ENCODE results near the gene MAPK11.

Gene MAPK11

DNA sequence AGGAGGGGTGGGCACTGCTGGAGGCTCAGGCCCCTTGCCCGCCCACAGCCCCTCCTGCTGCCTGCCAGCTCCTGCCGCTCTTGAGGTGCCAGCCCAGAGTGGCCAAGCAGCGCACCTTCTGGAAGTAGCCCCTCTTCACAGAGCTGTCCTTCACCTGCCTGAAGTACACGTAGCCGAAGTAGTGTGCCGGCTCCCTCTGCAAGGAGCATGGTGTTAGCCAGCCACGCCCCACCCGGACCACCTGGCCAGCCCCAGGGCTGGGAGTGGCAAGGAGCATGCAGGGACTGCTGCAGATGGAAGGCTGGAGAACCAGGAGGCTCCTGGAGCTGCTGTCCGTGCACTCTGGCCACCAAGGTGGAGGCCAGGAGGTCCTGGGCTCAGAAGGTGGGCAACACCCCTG, 47.0 kb upstream of the MAPK11 start:
- H3K4me1 ChIP-seq: no peaks in the 10 kb centered on the region
- no peaks in the 10 kb centered on the region for H3K27me3 ChIP-seq
- H3K4me3 ChIP-seq: no peak overlapping the region
- H3K9me3 ChIP-seq: no peaks in the 10 kb centered on the region
- no peak overlapping the region for H3K27ac ChIP-seq
- no peak for DNase-seq
- TF ChIP-seq, protein P1, sequence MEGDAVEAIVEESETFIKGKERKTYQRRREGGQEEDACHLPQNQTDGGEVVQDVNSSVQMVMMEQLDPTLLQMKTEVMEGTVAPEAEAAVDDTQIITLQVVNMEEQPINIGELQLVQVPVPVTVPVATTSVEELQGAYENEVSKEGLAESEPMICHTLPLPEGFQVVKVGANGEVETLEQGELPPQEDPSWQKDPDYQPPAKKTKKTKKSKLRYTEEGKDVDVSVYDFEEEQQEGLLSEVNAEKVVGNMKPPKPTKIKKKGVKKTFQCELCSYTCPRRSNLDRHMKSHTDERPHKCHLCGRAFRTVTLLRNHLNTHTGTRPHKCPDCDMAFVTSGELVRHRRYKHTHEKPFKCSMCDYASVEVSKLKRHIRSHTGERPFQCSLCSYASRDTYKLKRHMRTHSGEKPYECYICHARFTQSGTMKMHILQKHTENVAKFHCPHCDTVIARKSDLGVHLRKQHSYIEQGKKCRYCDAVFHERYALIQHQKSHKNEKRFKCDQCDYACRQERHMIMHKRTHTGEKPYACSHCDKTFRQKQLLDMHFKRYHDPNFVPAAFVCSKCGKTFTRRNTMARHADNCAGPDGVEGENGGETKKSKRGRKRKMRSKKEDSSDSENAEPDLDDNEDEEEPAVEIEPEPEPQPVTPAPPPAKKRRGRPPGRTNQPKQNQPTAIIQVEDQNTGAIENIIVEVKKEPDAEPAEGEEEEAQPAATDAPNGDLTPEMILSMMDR (IDR thresholded peaks at IDR 0.05): no peak
- no peaks in the 10 kb centered on the region for H3K36me3 ChIP-seq
- intact Hi-C loops (cut with DNase I; ENCODE audit: low total_unique reads): no loop called here

DNA sequence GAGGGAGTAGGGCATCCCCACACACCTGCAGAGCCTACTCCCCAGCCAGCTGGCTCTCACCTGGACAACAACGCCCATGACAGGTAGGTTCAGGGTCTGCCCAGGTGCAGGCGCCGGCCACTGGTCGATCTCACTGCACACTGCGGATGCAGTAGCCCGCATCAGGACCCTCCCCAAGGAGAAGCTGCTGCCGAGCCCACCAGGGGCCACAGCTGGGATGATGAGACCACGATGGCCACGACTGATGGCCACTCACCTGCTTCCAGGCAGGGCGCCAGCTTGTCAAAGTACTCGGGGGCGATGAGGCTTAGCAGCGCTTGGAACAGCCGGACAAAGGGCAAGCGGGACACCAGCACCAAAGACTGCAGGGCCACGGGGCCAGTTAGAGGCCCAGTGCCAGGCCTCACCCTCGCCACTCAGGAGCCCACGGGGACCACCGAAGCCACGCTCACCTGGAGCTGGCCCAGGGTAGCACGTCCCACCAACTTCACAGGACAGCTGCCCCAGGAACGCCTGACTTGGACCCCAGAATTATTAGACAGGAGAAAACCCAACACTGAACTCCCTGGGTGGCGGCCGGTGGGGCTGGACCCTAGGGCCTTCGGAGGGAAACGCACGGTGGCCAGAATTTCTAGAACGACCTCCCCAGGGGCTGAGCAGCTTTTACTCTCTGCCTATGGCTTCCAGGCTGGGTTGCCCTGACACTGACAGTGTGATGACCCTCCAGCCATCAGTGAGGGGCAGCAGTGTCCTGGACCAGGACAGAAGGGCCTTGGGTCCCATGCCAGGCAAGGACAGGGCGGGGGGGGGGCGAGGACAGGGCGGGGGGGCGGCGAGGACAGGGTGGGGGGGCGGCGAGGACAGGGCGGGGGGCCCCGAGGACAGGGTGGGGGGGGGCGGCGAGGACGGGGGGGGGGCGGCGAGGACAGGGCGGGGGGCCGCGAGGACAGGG, 46.2 kb upstream of the MAPK11 start:
- H3K4me1 ChIP-seq: no peaks in the 10 kb centered on the region
- intact Hi-C loops (cut with DNase I; ENCODE audit: low total_unique reads): no loop called here
- no peaks in the 10 kb centered on the region for H3K27me3 ChIP-seq
- H3K27ac ChIP-seq: no peak overlapping the region
- H3K4me3 ChIP-seq: no peak overlapping the region
- no peak for DNase-seq
- no peaks in the 10 kb centered on the region for H3K9me3 ChIP-seq
- TF ChIP-seq, protein P1 (IDR thresholded peaks at IDR 0.05): no peak
- H3K36me3 ChIP-seq: no peaks in the 10 kb centered on the region

DNA sequence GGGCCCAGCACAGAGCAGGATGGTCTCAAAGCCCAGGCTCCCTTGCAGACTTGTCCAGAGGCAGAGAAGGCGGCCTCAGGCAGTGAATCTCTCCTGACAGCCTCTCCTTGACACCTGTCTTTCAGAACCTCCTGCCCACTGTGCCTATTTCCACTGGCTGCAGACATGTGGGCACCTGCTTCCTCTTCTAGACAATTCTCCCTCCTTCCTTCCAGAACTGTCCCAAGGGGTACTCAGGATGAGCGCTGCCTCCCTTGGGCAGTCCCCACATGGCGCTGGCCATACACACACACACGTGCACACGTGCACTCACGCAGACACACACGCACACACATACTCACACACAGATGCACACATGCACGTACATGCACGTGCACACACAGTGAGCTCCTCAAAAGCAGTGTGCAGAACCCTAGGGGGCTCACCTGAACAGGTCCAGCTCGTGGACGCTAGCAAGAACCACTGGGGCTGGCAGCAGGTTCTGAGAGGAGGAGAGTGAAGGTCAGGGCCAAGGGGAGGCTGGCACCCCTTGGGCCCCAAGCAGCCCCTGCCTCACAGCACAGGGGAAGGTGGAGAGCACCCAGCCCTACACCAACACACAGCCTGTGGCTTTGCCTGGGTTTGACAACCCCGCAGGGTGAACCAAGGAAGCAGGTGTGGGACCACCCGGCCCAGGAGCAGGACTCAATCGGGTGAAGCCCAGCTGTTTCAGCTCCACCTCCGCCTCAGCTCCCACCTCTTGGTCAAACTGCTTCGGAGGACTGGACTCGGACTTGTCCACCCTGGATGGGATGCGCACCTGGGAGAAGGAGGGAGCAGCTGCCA, 45.3 kb upstream of the MAPK11 start:
- Histone ChIP-seq H3K9me3 (no peaks in the 10 kb centered on the region), H3K27me3 (no peaks in the 10 kb centered on the region), H3K4me3 (no peak overlapping the region), H3K4me1 (no peaks in the 10 kb centered on the region), H3K36me3 (no peaks in the 10 kb centered on the region), H3K27ac (no peak overlapping the region)
- TF ChIP-seq, protein P1 (IDR thresholded peaks at IDR 0.05): no peak
- no peak for DNase-seq
- intact Hi-C loops (cut with DNase I; ENCODE audit: low total_unique reads): no loop called here

DNA sequence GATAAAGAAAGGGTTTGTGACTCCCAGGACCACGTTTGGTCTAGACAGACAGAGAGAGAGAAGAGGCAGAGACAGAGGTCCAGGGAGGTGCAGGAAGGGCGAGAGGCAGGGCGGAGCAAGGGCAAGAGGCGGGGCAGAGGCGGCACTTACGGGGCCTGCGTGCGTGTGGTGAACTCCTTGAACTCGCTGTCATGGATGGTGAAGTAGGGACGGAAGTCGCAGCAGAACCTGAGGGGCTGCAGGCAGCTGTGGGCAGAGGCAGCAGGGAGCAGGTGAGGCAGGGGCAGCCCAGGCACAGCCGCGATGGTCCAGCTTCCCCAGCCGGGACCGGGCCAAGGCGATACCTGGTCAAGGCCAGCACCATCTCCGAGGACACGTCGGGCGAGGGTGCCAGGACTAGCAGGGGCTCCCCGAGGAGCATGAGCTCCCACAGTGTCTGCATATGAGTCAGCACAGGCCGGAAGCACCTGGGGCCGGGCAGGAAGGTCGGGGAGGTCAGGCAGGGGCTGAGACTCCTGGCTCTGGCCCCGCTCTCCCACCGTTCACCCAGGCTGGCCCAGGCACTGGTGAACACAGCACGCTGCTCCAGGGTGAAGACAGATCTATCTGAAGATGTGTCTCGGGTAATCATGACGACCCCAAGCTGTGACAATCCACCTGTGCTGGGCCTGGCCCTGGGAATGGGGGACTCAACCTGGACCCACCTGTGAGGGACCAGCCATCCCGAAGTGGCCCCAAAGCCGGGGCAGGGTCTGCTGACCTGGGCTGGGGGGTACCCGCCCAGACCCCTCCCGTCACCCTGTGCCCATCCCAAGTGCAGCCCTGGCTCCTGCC, 44.5 kb upstream of the MAPK11 start:
- Histone ChIP-seq H3K4me3 (no peak overlapping the region), H3K9me3 (no peaks in the 10 kb centered on the region), H3K4me1 (peaks cover 0 to 3% (median 1%) of the 10 kb centered on the region in 4 donors), H3K27me3 (no peaks in the 10 kb centered on the region), H3K36me3 (no peaks in the 10 kb centered on the region), H3K27ac (no peak overlapping the region)
- TF ChIP-seq, protein P1 (IDR thresholded peaks at IDR 0.05): no peak
- intact Hi-C loops (cut with DNase I; ENCODE audit: low total_unique reads): no loop called here
- DNase-seq: peak in 1 of 2 donors; percentile 76

DNA sequence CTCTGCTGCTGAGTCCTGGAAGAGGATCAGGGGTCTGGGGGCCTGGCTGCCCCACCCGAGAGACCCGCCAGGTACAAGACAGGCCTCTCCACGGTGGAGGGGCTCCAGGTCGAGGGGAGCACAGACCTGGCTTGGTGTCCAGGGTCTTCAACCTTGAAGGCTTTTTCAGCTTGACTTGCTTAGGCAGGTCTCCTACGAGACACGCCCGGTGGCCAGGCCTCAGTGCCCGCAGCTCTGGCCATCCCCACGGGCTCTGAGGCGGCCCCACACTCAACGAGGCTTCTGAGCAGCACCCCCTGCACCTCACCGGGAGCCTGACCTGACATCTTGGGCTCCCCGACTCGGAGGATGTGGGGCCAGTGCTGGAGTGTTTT, 43.9 kb upstream of the MAPK11 start:
- intact Hi-C loops (cut with DNase I; ENCODE audit: low total_unique reads): no loop called here
- TF ChIP-seq, protein P1 (IDR thresholded peaks at IDR 0.05): no peak
- no peak overlapping the region for H3K27ac ChIP-seq
- no peaks in the 10 kb centered on the region for H3K9me3 ChIP-seq
- no peak for DNase-seq
- H3K36me3 ChIP-seq: no peaks in the 10 kb centered on the region
- no peaks in the 10 kb centered on the region for H3K27me3 ChIP-seq
- H3K4me3 ChIP-seq: no peak overlapping the region
- H3K4me1 ChIP-seq: peaks cover 0 to 9% (median 7%) of the 10 kb centered on the region in 4 donors
